GM19467 (cell line): ENCODE results near the gene BSCL2.
"Not testable (repeated sequence)": the region's sequence is repeated elsewhere in the genome, so short reads cannot be mapped to it uniquely, and the experiment has no call there.

ENCODE experiments used
- ATAC-seq: cut with Tn5 transposase; IDR thresholded peaks from one replicate; pipeline ENCODE4 v1.9.1; 2021; ENCODE audit warnings: mild to moderate bottlenecking, moderate library complexity; ENCODE audit not compliant: unreplicated experiment

The BSCL2 gene

GRCh38 chr11:62707277-62707861, at the start of gene BSCL2, which contains the start of gene GNG3:
Gene BSCL2, minus strand, starts transcription at chr11:62707424. Its CDS starts 229 bp downstream, at chr11:62707195.
Gene GNG3, plus strand, starts transcription at chr11:62707676. Its CDS starts 620 bp downstream, at chr11:62708296.
- ATAC-seq, result no peak

- ATAC-seq, result no peak
Measured at GRCh38 chr11:62755086-62755615, 47.9 kb upstream of the BSCL2 start.

DNA sequence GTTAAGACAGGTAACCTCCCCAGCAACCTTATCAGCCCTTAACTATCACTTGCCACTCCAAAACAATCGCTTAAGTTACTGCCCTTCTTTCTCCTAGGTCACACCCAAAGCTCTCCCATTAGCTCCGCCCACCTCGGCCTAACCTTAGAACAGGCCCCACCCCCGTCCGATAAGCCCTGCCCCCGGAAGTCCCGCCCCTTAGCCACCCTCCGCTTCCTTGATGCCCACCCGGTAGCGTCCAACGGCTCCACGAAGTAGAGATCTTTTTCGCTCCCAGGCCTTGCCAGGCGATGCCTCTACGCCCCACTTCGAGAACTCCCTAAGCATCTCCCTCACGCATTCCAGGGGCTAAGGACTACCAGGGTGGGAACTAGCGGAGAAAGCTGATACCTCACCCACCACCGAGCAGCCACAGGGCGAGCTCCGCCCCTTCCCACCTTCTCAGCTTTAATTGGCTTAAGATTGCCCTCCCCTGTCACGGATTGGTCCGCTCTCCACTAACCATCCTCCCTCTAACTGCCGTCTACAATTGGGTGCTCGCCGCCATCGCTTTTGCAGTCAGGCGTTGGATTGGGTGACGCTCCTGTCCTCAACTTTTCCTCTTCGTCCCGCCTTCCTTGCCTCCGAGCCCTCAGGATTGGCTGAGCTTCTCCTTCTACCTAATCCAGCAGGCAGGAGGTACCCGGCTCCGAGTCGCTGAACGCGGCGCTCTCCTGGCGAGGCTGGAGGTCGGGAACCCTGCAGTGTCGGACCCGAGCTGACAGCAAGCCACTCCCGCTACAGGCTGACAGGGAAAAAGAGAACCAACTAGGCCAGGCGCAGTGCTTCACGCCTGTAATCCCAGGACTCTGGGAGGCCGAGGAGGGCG, 46.7 kb upstream of the BSCL2 start, which contains the start of gene ZBTB3:
Gene ZBTB3, minus strand, starts transcription at position 425 of the 868 bp plus-strand sequence. CDS start 496 bp downstream, outside the sequence.
- ATAC-seq, result peak; percentile 96

DNA sequence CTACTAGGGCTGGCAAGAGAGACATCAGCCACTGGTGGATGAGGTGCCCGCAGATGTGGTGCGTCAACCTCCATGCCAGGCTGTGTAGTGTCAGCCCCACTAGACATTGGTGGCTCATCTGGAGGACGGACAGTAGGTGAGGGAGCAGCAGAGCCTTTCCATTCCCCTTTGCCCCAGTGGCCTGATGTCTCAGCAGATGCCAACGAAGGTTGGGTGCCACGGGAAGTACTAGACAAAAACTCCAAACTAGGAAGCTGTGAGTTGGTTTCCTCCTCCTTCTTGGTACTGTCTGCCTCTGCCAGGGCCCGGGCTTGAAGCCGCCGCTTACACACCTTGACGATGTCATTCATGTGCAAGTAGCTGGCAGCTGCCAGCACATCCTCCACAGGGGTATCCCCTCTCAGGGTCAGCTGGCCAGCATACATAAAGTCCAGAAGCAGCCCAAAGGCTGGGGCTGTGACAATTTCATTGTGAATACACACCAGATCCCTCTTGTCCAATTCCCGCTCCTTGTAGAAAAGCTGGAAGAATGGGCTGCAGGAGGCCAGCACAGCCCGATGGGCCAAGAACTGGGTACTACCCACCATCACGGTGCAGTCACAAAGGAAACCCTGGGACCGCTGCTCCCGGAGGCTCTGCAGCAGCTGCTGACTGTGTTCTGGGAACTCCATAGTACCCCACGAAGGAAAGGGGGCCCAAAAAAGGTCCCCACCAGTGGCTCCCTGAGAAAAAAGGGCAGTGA, 45.9 kb upstream of the BSCL2 start:
- no peak for ATAC-seq

DNA sequence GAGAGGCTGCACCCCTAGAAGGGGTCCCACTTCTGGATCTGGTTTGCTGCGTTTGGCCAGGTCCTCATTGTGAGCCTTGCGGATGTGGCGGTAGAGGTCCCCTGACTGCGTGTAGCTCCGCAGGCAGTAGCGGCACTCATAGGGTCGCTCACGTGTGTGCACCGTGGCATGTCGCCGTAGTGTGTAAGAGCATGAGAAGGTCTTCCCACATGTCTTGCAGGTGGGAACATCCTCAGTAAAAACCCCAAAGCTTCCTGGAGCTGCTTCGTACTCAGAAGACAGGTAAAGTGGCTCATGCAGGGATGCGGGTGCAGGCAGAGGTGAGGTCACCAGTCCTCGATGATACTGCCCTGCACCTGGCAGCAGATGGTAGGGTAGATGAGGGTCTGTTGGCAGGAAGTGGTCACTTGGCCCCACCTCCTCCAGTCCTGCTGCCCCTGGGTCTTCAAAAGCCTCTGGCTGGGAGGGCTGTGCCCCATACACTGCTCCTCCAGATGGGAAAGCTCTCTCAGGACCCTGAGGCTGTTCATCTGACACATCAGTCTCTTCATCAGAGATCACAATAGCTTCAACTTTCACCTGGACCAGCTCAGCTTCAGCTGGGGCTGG, 45.1 kb upstream of the BSCL2 start:
- no peak for ATAC-seq

- not testable (repeated sequence) for ATAC-seq
Measured at GRCh38 chr11:62749931-62750330, 42.7 kb upstream of the BSCL2 start.

DNA sequence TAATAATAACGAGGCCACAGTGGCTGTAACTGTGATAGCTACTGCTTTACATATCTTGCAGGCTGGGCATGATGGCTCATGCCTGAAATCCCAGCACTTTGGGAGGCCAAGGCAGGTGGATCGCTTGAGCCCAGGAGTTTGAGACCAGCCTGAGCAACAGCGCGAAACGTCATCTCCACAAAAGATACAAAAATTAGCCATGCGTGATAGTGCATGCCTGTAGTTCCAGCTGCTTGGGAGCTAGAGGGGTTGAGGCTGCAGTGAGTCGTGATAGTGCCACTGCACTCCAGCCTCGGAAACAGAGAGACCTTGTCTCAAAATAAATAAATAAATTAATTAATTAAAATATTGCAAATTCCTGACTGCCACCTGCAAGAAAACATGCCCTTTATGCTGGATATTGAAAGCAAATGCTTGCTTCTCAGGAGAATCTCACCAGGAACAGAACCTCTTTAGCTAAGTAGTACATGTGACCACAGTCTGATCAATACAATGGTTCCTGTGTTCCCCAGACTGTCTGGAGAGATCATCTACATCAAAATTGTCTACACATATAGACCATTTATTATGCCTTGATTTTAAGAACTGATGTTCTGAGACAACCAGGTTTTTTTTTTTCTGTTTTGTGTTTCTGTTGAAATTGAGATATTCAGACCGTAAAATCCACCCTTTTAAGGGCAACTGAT, 40.4 kb upstream of the BSCL2 start:
- no peak for ATAC-seq

DNA sequence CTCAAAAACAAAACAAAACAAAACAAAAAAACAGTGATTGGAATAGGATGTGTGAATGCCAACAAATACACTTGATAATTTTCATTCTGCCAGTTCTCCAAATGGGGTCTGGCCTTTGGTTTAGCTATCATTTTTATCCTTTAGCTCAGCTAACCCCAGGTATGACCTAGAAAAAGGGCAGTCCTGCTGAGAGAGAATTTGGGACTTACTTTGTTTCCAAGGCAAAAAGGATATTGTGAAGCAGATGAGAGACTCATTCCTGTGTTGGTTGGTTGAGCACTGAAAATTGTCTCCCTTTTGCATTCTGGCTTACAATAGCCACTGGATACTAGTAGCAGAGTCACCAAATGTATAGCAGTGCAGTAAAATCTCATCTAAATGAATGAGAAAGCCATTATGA, 30.0 kb upstream of the BSCL2 start:
- no peak for ATAC-seq

GRCh38 chr11:62732830-62733229, 25.6 kb upstream of the BSCL2 start:
- no peak for ATAC-seq

- not testable (repeated sequence) for ATAC-seq
Measured at GRCh38 chr11:62730076-62730475, 22.9 kb upstream of the BSCL2 start.

GRCh38 chr11:62728171-62728988, 21.2 kb upstream of the BSCL2 start, which contains the start of gene TTC9C:
Gene TTC9C, plus strand, starts transcription at chr11:62728486. Its CDS starts 363 bp downstream, at chr11:62728849.
- no peak for ATAC-seq

DNA sequence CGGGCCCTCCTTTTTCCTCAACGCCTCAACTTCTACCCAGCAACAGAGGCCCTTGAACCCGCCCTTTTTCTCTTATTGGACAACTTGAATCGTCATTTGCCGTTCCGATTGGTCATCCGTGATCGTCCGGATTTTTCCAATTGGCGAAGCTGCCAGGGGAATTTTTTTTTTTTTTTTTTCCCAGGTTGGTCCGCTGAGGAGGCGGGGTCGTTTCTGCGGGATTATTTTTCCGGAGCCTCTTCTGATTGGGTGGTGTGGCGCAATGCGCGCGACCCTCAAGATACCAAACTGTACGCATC, 20.6 kb upstream of the BSCL2 start:
- peak; percentile 53 for ATAC-seq

- peak; percentile 58 for ATAC-seq
Measured at GRCh38 chr11:62727165-62727871, 20.1 kb upstream of the BSCL2 start, which contains the start of gene HNRNPUL2. Gene HNRNPUL2, minus strand, starts transcription at chr11:62727457. Its CDS starts 301 bp downstream, at chr11:62727156.

DNA sequence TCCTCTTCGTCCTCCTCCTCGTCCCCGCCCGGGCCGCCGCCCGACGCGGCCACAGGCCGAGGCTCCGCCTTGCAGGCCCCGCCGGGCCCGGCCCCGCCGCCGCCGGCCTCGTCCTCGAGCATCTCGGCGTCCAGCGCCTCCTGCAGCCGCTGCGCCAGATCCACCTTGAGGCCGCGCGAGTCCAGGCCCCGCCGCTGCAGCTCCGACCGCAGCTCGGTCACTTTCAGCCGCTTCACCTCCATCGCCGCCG, 19.6 kb upstream of the BSCL2 start:
- peak; percentile 4 for ATAC-seq

DNA sequence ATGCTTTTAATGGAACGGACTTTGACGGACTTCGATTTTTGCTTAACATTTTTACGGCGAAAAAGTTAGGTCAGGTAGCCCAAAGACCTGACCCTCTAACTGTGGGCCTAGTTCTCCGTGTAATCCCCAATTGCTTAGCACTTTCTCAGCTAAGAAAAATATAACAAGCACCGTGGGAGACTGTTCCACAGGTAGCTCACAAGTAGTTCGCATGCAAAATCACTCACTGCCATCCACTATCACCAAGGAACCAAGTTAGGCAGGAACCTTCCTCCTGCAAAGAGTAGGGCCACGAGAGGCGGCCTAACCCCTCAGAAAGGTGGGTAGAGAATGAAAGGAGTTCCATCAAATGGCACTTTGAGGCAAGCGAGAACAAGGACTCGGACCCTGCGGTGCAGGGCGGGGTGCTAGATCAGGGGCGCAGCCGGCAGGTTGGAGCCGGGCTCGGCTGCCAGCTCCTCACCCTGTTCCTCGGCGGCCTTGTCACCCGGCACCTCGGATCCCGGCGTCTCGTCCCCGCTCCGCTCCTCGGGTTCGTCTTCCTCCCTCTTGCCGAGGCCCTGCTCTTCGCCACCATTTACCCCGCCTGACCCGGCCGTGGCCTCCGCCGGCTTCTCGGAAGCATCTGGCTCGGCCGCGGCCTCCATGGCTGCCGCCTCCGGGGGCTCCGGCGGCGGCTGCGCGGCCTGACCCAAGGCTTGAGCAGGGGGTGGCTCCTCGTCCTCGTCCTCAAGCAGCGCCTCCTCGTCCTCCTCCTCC, 19.1 kb upstream of the BSCL2 start:
- peak; percentile 2 for ATAC-seq

DNA sequence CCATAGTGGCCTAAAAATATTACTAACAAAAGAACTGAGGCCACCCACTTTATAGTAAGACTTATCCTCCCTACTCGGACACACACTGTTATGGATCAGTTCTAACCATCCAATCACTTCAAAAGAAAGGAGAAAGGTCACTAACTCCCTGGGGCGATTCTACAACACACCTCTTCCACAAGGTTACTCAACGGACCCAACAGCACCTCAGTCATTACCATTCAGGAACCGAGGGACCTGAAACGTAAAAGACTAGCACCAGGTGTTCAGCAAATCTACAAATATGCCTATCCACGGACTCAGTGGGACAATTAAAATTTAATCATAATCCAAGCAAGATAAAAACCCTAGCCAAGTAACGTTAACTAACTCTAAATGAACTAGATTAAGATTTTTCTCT, 18.4 kb upstream of the BSCL2 start:
- ATAC-seq, result no peak

- ATAC-seq, result no peak
Measured at GRCh38 chr11:62724171-62724570, 16.9 kb upstream of the BSCL2 start.

GRCh38 chr11:62721994-62722393, 14.8 kb upstream of the BSCL2 start:
- ATAC-seq, result no peak
